GM19372 (cell line): ENCODE data around the gene PDGFD.

Experiments used
- ATAC-seq: cut with Tn5 transposase; IDR thresholded peaks from one replicate; pipeline ENCODE4 v1.9.1; 2021; ENCODE audit warnings: mild to moderate bottlenecking, low read depth, moderate library complexity; ENCODE audit not compliant: unreplicated experiment

The PDGFD gene

GRCh38 chr11:104164028-104164520, at the start of gene PDGFD:
TSS of gene PDGFD (minus strand) at chr11:104164147.
- ATAC-seq, result peak; percentile 95

GRCh38 chr11:104206936-104207335, 43.0 kb upstream of the PDGFD start:
- ATAC-seq, result no peak

GRCh38 chr11:104205838-104206237, 41.9 kb upstream of the PDGFD start:
- no peak for ATAC-seq

- ATAC-seq, result no peak
Observed at GRCh38 chr11:104200688-104201087, 36.7 kb upstream of the PDGFD start.

- no peak for ATAC-seq
Observed at GRCh38 chr11:104199053-104199452, 35.1 kb upstream of the PDGFD start.

GRCh38 chr11:104198576-104198975, 34.6 kb upstream of the PDGFD start:
- ATAC-seq, result no peak

GRCh38 chr11:104191124-104191523, 27.2 kb upstream of the PDGFD start:
- no peak for ATAC-seq

- no peak for ATAC-seq
Observed at GRCh38 chr11:104183593-104183992, 19.6 kb upstream of the PDGFD start.

- no peak for ATAC-seq
Observed at GRCh38 chr11:104175769-104176168, 11.8 kb upstream of the PDGFD start.

GRCh38 chr11:104169091-104169490, 5.1 kb upstream of the PDGFD start:
- no peak for ATAC-seq

GRCh38 chr11:104165014-104165413, 1.1 kb upstream of the PDGFD start:
- ATAC-seq, result no peak

- ATAC-seq, result no peak
Observed at GRCh38 chr11:104163100-104164027, 583 bp downstream of the PDGFD start.

GRCh38 chr11:104161751-104162450, 2.0 kb downstream of the PDGFD start:
- no peak for ATAC-seq

- ATAC-seq, result no peak
Observed at GRCh38 chr11:104159356-104159755, 4.6 kb downstream of the PDGFD start.

- ATAC-seq, result no peak
Observed at GRCh38 chr11:104155375-104155774, 8.6 kb downstream of the PDGFD start.

- no peak for ATAC-seq
Observed at GRCh38 chr11:104154296-104154695, 9.7 kb downstream of the PDGFD start.

- ATAC-seq, result no peak
Observed at GRCh38 chr11:104152941-104153505, 10.9 kb downstream of the PDGFD start.

- no peak for ATAC-seq
Observed at GRCh38 chr11:104151404-104152204, 12.3 kb downstream of the PDGFD start.

GRCh38 chr11:104148706-104149105, 15.2 kb downstream of the PDGFD start:
- ATAC-seq, result no peak

- ATAC-seq, result no peak
Observed at GRCh38 chr11:104148074-104148473, 15.9 kb downstream of the PDGFD start.
